Measurements from ENCODE around the gene TMEM18.
A peak's percentile ranks its signal among the peaks of the same experiment; 100 is the strongest.

TMEM18 gene

DNA sequence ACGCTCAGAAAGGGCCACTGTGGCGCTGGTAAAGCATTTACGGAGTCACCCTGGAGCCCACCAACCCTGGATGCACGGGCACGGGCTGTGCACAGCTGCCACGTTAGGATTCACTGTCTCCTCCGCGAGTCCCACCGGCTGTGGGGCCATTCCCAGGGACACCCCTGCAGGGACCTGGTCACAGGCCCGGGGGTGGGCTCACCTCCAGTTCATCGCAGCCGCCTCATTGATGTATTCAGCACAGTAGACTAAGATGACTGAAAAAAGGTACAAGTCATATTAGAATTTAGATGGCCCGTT lies 4.7 kb downstream of the TMEM18 start:
- DNase-seq (ENCODE audit: low read depth in 2 of 2): no peak

DNA sequence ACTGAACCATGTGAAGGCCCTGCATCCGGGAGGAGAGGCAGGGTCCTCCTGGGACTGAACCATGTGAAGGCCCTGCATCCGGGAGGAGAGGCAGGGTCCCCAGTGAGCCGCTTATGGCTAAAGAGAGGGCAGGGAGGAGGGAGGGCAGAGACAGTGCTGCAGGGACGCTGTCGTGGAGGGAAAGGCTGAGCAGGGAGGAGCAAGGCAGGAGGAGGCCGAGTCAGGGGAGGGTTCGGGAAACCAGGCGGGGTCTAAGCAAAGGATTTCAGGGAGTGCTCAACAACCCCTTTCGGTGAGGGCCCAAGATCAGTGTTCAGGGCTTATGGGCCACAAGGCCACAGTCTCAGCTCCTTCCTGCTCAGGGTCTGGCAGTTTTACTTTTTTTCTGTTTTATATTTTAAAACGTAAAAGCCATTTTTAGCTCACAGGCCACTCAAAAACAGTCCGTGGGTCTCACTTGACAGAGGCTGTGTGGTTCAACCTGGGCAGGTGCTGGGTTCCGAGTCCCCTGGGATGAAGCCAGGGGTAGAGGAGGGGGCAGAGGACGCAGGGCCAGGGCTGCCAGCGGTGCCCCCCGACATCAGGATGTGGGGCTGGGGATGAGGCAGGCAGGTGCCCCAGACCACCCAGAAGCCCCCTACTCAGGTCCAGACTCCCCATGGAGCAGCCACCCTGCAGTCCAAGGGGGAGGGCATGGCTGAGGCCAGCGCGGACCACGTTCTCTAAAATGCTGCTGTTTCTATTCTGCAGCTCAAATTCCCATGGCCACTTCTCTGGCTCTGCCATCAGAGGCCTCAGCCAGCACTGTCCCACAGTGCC lies 5.2 kb downstream of the TMEM18 start:
- no peak for DNase-seq (ENCODE audit: low read depth in 2 of 2)

DNA sequence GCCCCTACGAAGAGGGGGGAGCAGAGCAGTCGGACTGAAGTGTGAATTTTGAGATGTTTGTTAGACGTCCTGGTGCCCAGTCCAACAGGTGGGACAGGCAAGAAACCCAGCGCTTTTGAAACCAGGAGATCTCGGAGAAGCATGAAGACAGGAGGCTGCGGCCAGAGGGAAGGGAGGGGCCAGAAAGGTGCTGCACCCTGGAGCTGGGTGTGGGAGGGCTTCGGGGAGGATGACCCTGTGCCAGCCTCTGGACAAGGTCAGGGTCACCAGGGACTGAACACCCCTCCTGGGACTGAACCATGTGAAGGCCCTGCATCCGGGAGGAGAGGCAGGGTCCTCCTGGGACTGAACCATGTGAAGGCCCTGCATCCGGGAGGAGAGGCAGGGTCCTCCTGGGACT lies 6.1 kb downstream of the TMEM18 start:
- DNase-seq (ENCODE audit: low read depth in 2 of 2): no peak

DNA sequence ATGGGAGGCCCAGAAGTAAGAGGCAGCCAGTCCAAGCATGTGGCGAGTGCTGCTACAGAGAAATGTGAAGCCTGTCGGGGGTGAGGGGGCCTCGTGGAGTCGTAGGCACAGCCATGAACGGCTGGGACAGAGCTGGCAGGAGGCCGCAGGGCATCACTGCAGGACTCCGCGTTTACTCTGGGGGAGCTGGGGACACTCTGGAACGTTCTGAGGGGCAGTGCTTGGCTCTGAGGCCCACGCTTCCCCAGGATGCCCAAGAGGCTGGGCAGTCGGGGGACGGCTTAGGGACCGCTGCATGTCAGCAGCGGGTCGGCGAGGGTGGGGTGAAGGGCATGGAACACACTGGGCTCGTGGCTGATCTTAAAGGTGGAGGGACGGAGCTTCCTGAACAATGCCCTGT lies 6.6 kb downstream of the TMEM18 start:
- no peak for DNase-seq (ENCODE audit: low read depth in 2 of 2)

DNA sequence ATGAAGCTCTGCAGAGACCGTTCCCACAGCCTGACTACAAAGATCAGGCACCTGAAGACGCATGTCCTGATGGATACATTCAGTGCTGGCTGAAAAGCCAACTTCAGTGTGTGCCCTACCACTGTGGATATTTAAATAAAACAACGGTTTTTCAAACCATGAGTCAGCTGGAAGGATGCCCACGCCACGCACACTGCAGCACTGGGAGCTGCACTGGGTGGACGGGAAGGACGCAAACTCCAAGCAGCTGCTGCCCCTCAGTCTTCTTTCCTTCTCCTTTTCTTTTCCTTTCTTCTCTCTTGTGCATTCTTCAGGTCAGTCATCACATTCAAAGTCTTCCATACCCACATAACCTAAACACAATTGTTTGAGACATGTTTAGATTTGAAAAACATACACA lies 7.9 kb downstream of the TMEM18 start:
- no peak for DNase-seq (ENCODE audit: low read depth in 2 of 2)

DNA sequence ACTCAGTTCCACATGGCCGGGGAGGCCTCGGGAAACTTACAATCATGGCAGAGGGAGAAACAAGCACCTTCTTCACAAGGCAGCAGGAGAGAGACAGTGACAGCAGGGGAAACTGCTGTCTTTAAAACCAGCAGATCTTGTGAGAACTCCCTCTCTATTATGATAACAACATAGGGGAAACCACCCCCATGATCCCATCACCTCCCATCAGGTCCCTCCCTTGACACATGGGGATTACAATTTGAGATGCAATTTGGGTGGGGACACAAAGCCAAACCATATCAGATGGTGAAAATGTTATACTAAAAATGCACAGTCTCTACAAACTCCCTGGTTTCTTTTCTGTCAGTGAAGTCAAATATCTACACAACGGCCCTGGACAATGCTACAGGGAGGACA lies 9.2 kb downstream of the TMEM18 start:
- DNase-seq (ENCODE audit: low read depth in 2 of 2): no peak

DNA sequence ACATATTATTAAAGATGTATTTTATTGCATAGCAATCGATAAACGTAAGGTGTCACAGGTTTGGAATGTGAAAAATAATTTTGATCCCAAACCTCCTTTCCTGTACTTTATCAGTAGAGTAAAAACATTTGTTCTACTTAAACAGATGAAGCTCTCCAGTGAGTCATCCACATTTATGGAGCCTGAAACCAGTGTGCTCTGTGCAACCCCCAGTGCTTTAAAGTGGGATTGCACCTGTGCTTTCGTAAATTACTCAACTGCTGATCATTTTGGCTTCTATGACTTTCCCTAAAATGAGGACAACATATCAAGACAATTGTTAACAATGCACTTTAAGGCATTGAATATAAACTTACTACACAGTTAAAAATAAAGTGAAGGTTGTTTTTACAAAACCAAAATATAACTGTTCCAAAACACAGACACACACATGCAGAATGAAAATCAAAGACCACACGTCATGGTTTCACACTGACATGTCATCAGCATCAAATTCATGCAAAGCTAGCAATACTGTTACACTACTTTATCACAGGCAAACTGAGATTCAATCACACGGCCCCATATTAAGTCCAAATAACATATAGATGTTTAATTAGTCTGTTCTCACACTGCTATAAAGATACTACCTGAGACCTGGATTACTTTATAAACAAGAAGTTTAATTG lies 9.7 kb downstream of the TMEM18 start:
- DNase-seq (ENCODE audit: low read depth in 2 of 2): peak in 1 of 2 donors; percentile 16

DNA sequence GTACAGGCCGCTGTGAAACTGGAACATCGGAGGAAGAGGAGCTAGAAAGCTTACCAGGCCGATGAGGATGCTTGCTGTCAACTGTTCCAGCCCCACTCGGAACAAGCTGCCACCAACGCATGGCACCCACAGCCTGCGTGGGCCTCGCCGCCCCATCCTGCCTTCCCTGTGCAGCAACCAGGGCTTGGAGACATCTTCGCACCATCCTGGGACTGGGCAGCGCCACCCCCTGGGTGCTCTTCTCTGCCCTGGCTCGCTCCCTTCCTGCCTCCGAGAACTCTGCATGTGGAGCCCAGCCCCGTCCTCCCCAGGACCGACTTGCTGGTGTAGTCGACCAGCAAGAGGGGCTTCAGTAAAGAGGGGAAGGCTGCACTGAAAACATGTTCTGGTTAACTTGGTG lies 10.8 kb downstream of the TMEM18 start:
- no peak for DNase-seq (ENCODE audit: low read depth in 2 of 2)

DNA sequence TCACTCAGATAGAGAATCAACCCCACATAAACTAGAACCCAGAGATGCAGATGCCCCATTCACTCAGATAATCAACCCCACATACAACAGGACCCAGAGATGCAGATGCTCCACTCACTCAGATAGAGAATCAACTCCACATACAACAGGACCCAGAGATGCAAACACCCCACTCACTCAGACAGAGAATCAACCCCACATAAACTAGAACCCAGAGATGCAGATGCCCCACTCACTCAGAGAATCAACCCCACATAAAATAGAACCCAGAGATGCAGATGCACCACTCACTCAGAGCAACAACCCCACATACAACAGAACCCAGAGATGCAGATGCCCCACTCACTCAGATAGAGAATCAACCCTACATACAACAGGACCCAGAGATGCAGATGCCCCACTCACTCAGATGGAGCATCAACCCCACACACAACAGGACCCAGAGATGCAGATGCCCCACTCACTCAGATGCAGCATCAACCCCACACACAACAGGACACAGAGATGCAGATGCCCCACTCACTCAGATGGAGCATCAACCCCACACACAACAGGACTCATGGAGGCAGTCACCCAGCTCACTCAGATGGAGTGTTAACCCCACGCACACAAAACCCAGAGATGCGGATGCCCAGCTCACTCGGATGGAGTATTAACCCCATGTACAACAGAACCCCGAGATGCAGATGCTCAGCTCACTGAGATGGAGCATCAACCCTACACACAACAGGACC lies 11.7 kb downstream of the TMEM18 start:
- no peak for DNase-seq (ENCODE audit: low read depth in 2 of 2)

DNA sequence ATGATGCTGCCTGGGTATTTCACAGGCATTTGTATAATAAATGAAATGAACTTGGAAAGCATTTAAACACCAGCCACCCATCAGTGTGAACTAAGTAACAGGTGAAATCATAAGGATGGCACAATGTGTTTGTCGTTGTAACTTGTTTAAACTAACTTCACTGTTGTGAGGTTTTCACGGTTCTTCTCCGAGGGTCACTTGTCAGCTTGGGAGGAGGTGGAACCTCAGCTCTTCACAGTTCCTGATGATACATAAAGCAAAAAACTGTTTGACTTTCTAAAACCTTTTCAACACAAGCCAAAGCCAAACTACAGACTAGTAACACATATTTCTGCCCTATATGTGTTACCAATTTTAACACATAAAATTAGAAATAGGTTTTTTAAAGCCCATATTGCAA lies 13.1 kb downstream of the TMEM18 start:
- no peak for DNase-seq (ENCODE audit: low read depth in 2 of 2)

DNA sequence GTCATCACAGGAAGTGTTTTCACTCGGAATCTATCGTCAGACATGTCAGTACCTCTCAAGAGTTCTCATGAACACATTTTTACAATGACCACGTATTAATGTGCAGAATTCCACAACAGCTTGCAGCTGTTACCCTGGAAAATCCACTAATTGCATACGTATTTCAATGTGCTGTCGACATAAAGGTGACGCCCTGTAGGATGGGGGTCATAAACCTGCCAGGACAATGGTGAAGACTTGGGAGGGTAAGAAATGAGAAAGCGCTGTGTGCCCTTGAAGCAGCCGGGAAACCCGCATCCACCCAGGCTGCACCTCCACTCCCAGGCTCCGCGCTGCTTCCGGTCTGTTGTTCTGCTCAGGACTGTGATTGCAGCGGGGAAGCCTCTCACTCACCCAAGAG lies 14.0 kb downstream of the TMEM18 start:
- DNase-seq (ENCODE audit: low read depth in 2 of 2): no peak

DNA sequence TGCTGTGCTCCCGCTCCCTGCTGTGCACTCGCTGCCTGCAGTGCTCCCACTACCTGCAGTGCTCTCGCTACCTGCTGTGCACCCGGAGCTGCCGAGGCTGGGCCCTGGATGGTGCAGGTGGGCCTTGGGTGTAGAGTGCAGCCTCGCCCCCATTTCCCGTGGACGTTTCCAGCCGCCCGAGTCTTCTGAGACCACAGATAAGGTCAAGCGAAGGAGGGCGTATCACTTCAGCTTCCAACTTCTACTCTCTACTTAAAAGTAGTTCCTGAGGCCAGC lies 15.9 kb downstream of the TMEM18 start:
- DNase-seq (ENCODE audit: low read depth in 2 of 2): no peak

DNA sequence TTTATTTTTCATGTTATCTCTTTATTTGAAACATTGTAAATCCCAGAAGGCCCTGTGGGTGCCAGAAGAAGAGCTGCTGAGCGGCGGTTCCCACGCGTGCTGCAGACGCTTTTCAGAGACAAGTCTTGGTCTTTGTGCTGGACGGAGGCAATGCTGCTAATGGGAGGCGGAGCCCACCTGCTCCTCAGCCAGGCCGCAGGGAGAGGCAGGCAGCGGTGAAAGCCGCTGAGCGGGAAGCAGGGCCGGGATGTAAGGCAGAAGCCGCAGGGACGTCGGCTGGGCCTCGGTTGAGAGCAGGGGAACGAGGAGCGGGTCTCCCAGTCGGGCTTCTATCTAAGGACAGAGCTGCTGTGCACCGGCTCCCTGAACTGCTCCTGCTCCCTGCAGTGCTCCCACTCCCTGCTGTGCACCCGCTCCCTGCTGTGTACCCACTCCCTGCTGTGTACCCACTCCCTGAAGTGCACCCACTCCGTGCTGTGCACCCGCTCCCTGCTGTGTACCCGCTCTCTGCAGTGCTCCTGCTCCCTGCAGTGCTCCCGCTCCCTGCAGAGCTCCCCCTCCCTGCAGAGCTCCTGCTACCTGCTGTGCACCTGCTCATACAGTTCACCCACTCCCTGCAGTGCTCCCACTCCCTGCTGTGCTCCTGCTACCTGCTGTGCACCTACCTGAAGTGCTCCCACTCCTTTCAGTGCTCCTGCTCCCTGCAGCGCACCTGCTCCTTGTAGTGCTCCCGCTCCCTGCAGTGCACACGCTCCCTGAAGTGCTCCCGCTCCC lies 16.4 kb downstream of the TMEM18 start:
- no peak for DNase-seq (ENCODE audit: low read depth in 2 of 2)

DNA sequence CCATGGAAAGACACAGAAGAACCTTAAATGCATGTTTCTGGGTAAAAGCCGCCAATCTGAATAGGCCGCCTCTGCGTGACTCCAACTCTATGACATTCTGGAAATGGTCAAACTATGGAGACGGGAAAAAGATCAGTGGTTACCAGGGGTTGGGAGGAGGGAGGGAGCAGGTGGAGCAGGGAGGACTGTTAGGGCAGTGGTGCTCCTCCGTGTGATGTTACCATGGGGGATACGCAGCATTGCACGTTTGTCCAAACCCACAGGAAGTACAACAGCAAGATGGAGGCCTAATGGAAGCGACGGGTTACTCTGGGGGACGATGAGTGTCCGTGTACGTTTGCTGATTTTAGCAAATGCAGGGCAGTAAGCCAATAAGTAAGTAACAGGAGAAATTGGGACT lies 17.2 kb downstream of the TMEM18 start:
- no peak for DNase-seq (ENCODE audit: low read depth in 2 of 2)

DNA sequence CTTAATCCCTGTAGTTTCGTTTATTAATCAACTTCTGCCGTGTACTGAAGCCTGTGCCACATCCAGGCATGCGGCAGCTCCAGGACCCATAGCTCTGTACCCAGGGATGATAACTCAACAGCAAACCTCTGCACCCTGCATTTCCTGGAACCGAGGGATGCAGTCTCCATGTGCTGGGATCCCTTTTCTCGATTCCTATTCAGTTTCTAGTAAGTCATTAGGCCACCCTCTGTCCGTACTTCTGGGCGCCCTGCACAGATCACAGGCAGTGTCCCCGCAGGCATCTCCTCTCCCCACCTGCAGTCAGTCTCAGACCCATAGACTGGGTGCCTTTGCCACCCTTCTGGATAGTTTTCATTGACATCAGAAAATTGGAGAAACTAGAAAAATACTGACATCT lies 18.8 kb downstream of the TMEM18 start:
- no peak for DNase-seq (ENCODE audit: low read depth in 2 of 2)

DNA sequence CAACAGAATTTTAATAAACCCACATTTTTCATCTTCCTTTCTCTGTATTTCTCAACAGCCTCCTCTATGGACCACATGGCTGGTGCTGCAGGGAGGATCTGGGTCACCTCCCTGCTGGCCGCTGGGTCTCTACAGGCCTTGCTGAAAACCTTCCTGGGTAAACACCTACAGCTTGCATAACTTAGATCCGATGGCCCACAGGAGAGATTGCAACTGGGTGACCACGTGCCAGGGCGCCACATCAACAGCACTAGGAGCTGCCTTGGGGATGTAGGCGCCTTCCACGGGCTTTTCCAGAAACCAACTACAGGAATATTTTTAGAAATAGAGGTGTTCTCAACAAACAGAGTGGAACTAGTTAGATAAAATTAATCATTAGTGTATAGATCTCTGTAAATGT lies 19.4 kb downstream of the TMEM18 start:
- DNase-seq (ENCODE audit: low read depth in 2 of 2): no peak

DNA sequence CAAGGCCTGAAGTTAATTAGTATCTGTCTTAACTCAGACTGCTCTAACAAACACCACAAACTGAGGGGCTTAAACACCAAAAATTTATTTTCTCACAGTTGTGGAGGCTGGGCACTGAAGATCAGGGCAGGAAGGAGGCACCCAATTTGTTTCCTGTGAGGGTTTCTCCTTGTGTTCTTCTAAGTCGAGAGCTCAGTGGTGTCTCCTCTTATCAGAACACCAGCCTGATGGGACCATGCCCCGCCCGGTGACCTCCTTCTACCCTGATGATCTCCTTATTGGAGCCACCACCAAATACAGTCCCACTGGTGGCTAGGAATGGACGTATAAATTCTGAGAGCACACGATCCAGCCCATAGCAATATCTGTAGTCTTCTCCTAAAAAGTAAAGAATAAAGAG lies 20.5 kb downstream of the TMEM18 start:
- DNase-seq (ENCODE audit: low read depth in 2 of 2): no peak

DNA sequence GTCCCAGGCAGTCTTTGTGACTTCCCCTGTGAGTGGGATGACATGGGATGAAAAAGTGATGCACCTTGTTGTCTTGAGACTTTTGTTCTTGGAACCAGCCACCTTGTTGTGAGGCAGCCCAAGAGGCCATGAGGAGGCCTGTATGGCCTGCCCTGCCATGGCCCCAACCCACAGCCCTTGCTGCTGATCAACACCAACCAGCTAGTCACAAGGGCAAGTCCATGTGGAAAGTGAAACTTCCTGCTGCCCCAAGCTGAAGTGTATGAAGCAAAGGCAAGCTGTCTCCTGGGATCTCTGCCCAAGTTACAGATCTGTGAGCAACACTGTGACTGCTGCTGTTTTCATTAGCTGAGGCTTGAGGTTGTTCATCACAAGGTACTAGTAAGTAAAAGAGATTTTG lies 21.6 kb downstream of the TMEM18 start:
- DNase-seq (ENCODE audit: low read depth in 2 of 2): no peak

DNA sequence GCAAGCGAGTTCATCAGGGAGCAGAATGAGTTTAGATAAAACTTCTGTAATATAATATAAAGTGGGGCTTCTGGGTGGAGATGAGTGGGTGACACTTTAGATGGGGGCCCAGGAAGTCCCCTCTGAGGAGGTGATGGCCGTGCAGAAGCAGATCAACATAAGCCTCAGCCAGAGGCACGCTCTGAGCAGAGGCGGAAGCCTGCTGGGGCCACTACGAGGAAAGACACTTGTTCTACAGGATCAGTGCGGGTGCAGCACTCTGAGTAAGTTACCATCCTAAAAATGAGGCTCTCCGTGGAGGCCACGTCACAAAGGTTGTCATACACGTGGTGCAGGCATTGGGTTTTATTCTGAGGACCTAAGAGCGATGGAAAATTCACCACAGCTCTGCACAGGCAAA lies 22.3 kb downstream of the TMEM18 start:
- DNase-seq (ENCODE audit: low read depth in 2 of 2): no peak

DNA sequence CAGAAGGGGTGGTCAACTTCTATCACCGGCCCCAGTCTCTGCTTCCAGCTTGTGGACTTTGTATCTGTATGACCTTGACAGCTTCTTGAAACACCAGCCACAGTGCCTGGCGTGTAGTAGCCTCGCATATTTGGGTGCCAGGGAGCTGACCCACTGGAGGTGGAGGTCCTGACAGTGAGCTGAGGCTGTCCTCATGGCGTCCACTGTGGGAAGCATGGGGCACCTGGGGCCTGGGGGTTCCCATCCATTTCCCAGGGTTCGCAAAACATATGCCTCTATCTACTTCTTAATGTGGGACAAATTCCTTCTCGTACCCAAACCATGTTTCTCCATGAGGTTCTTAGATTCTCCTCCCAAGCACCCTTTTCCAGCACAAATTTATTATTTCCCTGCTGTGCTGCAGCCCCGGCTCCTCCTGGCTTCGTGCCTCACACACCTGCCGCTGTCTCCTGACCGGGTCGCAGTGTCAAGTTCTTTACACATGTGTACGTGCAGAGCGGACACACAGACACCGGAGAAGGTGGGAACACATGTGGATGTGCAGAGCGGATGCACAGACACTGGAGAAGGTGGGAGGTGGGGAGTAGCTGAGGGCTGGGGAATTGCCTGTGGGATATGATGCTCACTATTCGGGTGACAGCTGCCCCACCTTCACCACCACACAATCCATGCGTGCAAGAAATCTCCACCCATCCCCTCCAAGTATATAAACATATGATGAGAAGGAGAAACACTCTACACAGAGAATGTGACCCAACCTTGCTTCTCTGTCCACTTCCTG lies 23.4 kb downstream of the TMEM18 start:
- no peak for DNase-seq (ENCODE audit: low read depth in 2 of 2)

DNA sequence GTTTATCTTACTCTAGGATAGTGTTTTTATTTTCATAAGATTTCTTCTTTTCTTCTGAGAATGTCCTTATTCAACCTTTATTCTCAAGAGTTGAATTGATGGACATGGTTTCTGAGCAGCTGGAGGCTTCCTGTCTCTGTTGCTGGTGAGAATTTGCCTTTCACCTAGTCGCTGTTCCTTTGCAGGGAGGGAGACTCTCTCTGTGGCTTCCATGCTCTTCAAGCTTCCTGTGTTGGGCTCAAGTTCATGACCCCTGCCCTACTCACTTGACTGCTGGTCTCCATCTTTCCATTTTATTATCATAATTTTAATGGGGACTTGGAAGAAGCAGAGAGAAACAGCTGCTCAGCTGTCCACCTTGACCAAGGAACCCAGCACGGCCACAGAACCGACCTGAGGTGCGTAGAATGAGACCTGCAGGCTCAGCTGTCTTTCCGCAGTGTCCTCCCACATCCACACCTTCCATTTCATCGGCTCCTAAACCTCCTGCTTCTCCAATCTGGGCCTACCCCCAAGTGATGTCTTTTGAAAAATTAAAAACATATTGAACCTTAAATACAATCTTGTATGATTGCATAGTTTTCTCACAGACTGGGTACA lies 24.2 kb downstream of the TMEM18 start:
- no peak for DNase-seq (ENCODE audit: low read depth in 2 of 2)

Data from stimulated activated CD4-positive, alpha-beta T cell treated with anti-CD3 and anti-CD28 coated beads, Interleukin-4, amount 100 ng/mL, for 48 hours (primary cell).